ENCODE data around the gene LRP6.

LRP6 gene

DNA sequence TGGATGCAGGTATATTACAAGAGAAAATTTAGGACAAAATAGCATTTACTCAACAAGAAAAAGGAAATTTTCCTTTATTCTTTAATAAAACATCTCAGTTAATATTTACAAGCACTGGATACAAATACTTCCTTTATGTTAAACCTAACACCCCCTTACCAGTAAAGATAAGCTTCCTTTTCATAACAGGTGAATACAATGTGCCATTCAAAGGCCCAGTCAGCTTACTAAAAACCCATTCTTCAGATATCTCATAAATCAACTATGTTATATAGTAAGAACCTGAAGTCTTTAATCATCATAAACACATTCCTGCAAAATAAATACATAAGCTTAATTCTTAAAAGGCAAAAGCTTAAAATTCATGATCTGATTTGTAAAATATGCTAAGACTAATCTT lies 52.6 kb downstream of the LRP6 start:
- DNase-seq: no peak

DNA sequence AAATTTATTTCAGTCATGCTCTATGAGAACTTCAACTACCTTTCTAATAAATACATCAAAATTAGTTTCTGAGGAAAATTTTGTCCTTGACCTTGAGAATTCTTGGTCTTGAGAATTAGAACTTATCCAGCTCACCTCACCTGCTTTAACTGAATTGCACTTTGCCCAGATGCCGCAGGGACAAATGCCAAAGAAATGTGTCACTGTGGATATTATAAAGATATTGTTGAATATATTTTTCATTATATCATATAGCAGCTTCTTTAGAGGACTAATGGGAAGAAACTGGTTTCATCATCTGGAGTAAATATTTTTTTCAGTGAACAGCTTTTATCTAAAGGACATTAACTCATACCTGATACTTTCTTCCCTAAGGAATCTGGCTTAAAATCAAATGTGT lies 54.1 kb downstream of the LRP6 start:
- no peak for DNase-seq

GRCh38 chr12:12210983-12211382 lies 55.9 kb downstream of the LRP6 start:
- DNase-seq: no peak

- DNase-seq: no peak
Observed at GRCh38 chr12:12210416-12210815, 56.4 kb downstream of the LRP6 start.

DNA sequence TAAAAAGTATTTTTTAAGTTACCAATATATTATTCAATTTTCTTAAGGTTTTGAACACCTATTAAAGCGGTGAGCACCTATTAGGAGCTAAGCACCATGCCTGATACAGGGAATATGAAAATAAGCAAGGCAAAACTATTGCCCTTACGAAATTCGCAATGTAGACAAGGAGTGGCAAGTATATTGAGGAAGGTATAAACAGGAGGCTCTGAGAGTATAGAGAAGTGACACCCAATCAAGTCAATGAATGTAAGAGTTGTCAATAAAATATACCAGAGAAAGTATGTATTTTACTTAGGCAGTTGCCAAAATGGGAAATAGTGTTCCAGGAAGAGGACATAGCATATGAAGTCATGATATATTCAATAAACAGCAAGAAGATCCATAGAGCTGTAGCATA lies 57.2 kb downstream of the LRP6 start:
- DNase-seq: no peak

- DNase-seq: no peak
Observed at GRCh38 chr12:12209043-12209442, 57.8 kb downstream of the LRP6 start.

- DNase-seq: no peak
Observed at GRCh38 chr12:12207746-12208145, 59.1 kb downstream of the LRP6 start.

- no peak for DNase-seq
Observed at GRCh38 chr12:12206776-12207388, 60.0 kb downstream of the LRP6 start.

DNA sequence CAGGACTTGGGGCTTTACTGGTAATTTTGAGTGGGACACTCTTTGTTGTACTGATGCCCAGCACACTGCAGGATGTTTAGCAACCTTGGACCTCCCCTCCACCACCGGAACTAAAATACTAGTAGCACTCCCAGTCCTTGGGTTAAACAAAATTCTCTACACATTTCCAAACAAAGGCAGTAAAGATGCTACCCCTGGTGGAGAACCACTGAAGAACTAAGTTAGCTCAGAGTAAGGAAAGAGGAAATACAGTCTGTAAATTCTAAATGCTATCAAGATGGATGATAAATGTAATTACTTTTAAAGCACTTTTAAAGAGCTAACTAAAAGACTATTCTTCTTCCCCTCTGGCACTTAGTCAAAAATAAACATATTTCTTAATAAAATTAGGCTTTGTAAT lies 64.1 kb downstream of the LRP6 start:
- no peak for DNase-seq

DNA sequence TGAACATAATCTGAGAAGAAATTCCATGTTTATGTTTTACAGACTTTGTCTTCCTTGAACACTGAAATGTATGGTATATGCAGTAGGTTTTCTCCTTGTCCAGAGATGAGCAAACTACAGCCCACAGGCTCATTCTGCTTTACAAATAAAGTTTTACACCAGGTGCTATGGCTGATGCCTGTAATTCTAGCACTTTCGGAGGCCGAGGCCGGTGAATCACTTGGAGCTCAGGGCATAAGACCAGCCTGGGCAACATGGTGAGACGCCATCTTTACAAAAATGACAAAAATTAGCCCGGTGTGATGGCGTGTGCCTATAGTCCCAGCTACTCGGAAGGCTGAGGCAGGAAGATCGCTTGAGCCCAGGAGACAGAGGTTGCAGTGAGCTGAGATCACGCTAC lies 64.7 kb downstream of the LRP6 start:
- no peak for DNase-seq

- DNase-seq: no peak
Observed at GRCh38 chr12:12201274-12201758, 65.5 kb downstream of the LRP6 start.

DNA sequence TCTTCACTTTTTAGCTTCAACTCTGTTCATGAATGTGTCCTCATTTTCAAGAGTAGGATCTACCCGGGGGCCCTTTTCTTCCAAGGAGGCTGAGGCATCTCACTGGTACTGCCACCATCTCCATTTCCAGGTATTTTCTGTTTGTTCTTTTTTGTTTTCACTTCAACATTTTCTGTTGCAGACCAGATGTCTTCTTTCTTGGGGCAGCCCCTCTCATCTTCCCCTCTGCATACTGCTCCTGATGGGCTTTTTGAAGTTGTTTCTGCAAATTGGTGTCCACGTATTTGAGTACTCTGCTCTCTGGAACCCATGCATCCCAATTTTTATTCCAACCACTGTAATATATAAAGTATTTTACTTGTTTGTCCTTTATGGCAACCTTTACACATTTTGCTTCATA lies 66.5 kb downstream of the LRP6 start:
- no peak for DNase-seq

- no peak for DNase-seq
Observed at GRCh38 chr12:12198124-12198523, 68.7 kb downstream of the LRP6 start.

DNA sequence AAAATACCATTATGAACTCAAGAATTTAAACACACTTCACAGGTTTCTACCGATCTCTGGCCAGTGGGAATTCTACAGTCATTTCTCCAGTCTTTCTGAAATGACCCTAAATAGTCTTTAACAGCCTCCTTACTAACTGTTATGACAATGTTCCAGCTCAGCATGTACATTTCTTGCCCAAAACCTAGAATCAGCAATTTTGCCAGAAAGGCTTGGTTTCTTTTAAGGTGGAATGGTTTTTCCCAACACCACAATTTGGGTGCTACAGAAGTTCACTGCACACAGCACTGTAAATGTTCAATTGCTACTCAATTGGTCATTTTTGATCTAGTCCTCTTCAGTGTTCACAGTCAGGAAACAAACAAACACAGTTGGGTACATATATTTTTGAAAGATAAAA lies 69.7 kb downstream of the LRP6 start:
- no peak for DNase-seq

- no peak for DNase-seq
Observed at GRCh38 chr12:12195516-12195915, 71.3 kb downstream of the LRP6 start.

- DNase-seq: no peak
Observed at GRCh38 chr12:12195081-12195480, 71.8 kb downstream of the LRP6 start.

GRCh38 chr12:12194206-12194605 lies 72.6 kb downstream of the LRP6 start:
- DNase-seq: no peak

DNA sequence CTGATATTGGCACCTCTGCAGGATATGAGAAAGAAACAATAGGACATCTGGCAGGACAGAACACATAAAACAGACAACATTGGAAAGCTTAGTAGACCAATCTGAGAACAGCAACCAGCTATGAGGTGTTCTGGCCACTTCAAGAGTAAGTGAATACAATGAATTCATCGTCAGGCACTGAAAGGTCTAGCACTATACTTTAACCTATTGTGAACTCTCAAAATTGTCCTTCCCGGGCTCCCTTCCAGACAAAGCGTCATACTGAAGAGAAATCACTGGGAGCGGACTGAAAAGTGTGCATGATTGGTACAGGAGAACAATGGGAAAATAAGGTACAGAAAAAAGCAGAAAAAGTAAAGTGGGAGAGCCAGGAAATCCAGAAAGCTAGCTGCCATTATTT lies 75.8 kb downstream of the LRP6 start:
- DNase-seq: no peak

- DNase-seq: no peak
Observed at GRCh38 chr12:12190087-12190809, 76.6 kb downstream of the LRP6 start.

DNA sequence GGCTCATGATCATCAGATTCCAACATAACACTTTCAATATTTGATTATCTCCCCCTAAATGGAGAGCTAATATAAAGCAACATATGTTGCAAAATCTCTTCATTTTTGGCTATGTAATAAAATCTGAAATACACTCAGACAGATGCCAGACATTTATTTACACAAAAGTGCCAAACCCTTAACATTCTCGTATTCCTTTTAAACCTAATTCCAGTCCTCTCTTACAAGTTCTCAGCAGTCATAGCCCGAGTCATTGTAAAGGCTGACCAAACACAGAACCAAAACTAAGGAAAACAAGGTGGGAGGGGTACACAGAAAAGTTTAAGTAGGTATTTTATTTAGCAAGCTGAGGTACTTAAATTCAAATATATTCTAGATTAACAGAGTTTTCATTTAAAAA lies 81.4 kb downstream of the LRP6 start:
- no peak for DNase-seq

DNA sequence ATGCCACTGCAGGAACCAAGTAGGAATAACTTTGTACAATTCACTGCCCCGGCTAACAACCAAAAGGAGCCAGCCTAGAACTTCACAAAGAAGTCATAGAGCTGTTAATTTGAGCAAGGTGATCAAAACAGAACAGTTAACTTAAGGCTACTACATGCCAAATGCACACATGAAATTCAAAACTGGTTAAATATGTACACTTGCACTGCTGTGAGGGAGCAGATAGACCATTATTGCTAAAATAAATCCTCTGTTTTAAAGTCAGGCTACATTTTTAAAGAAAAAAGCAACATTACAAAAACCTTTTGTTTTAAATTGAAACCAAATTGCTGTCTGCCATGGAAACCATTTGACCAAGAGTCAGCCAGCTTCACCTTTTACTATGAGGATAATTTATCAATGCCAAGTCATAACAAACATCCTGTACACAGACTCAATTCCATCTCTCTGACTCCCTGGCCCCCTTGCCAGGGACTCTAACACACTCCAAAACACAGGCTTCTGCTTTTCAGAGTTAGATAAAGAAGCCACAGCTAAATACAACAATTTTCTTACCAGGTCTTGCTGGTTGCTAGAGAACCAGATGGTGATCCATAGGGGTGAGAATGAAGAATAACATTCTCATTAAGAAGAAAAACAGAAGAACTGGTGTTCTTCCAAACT lies 84.0 kb downstream of the LRP6 start:
- no peak for DNase-seq

DNA sequence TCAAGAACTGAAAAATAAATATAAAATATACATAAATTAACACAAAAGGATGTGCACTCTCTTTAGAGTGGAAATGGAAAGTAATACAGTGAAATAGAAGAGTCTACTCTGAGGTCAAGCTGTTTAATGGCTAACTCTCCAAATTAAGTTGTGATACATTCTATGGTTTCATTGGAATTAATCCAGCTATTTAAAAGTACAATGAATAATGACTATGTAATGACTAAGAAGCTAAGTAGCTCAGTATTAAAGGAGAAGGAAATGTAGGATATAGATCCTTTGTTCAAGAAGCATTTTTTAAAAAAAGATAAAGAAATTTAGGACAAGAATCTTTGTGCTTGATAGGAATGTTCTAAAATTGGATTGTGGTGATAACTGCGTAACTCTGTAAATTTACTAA lies 85.3 kb downstream of the LRP6 start:
- DNase-seq: no peak

- DNase-seq: no peak
Observed at GRCh38 chr12:12180575-12180974, 86.3 kb downstream of the LRP6 start.

DNA sequence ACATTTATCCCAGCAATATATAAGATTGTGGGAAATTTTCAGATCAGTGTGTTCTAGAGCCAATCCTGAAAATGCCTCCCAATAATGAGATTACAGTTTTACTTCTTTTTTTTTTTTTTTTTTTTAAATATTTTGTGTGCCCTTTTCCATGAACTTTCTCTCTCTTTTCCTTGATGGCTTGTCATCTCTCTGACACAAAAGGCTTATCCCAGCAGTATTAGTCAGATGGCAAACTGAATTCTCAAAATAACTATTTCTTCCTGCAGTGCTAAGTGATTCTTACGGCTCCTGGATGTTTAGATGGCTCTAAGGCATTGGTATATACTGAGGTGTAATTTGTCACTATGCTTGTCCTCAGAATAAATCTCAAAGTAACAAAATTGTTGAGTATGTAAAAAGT lies 86.7 kb downstream of the LRP6 start:
- DNase-seq: no peak

Data from activated gamma-delta T cell (primary cell).